GM20431 (cell line): Measurements from ENCODE around the gene NOP56.
"Not testable (repeated sequence)": the region's sequence is repeated elsewhere in the genome, so short reads cannot be mapped to it uniquely, and the experiment has no call there.

Experiments used
- in situ Hi-C: fragments of 300-500 bp; cut with MseI, MboI; formaldehyde crosslinking; loops from one replicate; pipeline ENCODE4 v1.15.0; 2020; ENCODE audit warnings: low sequenced_read_pairs; ENCODE audit not compliant: unreplicated experiment

The NOP56 gene

GRCh38 chr20:2680046-2680445, 27.6 kb downstream of the NOP56 start:
- in situ Hi-C loops: no loop called here

GRCh38 chr20:2682040-2682439, 29.6 kb downstream of the NOP56 start:
- in situ Hi-C loops: not testable (repeated sequence)

GRCh38 chr20:2684817-2685216, 32.4 kb downstream of the NOP56 start:
- in situ Hi-C loops: not testable (repeated sequence)

GRCh38 chr20:2687514-2687913, 35.1 kb downstream of the NOP56 start:
- in situ Hi-C loops: no loop called here

GRCh38 chr20:2688041-2688591, 35.7 kb downstream of the NOP56 start:
- in situ Hi-C loops: no loop called here

- in situ Hi-C loops: no loop called here
These were observed 37.8 kb downstream of the NOP56 start for GRCh38 chr20:2690213-2690612.

GRCh38 chr20:2690718-2691117, 38.3 kb downstream of the NOP56 start:
- in situ Hi-C loops: no loop called here

- in situ Hi-C loops: no loop called here
These were observed 38.7 kb downstream of the NOP56 start for GRCh38 chr20:2691127-2691526.

- in situ Hi-C loops: no loop called here
These were observed 39.2 kb downstream of the NOP56 start for GRCh38 chr20:2691663-2692035.

- in situ Hi-C loops: no loop called here
These were observed 39.8 kb downstream of the NOP56 start, which contains the start of gene EBF4 for GRCh38 chr20:2692036-2692885. Gene EBF4 (plus strand): TSS chr20:2692780. CDS start chr20:2693646, 866 bp downstream.

- in situ Hi-C loops: no loop called here
These were observed 40.5 kb downstream of the NOP56 start for GRCh38 chr20:2692886-2693285.

- in situ Hi-C loops: no loop called here
These were observed 41.0 kb downstream of the NOP56 start for GRCh38 chr20:2693286-2694007.

GRCh38 chr20:2694008-2694471, 41.6 kb downstream of the NOP56 start:
- in situ Hi-C loops: no loop called here

- in situ Hi-C loops: no loop called here
These were observed 42.1 kb downstream of the NOP56 start for GRCh38 chr20:2694519-2694918.

GRCh38 chr20:2695206-2695983, 43.0 kb downstream of the NOP56 start:
- in situ Hi-C loops: no loop called here

GRCh38 chr20:2695984-2696525, 43.6 kb downstream of the NOP56 start:
- in situ Hi-C loops: not testable (repeated sequence)

GRCh38 chr20:2696646-2697045, 44.2 kb downstream of the NOP56 start:
- in situ Hi-C loops: no loop called here

GRCh38 chr20:2697768-2698167, 45.3 kb downstream of the NOP56 start:
- in situ Hi-C loops: no loop called here

- in situ Hi-C loops: no loop called here
These were observed 45.9 kb downstream of the NOP56 start for GRCh38 chr20:2698186-2698817.
